Measurements from ENCODE around the gene STH.

DNA sequence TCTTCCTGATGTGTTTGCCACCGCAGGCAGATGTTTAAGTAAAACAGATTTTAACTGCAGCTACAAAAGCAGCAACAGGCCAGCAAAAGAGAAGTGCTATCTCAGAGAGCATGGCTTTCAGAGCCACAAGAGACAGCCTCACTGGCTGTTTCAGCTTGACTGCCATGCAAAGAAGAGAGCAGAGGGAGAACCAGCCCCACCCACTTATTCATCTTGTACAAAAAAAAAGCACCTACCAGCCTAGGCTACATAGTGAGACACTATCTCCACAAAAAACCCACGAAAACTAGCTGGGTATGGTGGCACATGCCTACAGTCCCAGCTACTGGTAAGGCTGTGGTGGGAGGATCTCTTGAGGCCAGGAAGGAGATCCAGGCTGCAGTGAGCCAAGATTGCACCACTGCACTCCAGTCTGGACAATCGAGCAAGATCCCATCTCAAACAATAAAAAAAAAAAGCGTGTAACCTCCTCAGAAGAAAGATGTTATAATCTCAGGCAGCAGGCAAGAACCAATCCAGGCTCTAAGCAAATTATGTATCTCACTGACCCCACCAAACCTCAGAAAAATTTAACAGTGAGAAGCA, 30.0 kb downstream of the STH start:
- TF ChIP-seq, protein P1, sequence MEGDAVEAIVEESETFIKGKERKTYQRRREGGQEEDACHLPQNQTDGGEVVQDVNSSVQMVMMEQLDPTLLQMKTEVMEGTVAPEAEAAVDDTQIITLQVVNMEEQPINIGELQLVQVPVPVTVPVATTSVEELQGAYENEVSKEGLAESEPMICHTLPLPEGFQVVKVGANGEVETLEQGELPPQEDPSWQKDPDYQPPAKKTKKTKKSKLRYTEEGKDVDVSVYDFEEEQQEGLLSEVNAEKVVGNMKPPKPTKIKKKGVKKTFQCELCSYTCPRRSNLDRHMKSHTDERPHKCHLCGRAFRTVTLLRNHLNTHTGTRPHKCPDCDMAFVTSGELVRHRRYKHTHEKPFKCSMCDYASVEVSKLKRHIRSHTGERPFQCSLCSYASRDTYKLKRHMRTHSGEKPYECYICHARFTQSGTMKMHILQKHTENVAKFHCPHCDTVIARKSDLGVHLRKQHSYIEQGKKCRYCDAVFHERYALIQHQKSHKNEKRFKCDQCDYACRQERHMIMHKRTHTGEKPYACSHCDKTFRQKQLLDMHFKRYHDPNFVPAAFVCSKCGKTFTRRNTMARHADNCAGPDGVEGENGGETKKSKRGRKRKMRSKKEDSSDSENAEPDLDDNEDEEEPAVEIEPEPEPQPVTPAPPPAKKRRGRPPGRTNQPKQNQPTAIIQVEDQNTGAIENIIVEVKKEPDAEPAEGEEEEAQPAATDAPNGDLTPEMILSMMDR (IDR thresholded peaks at IDR 0.05): no peak
- TF ChIP-seq POLR2A (IDR thresholded peaks at IDR 0.05): no peak
